Activated T-helper 1 cell treated with Interleukin-2 at 50 U/mL for 16 hours (primary cell): ENCODE results near the gene ATP11A.

Source experiments
- DNase-seq: peaks from one replicate; pipeline ENCODE4 v3.0.0-alpha.2; 2020; ENCODE audit warnings: low read depth

ATP11A gene

DNA sequence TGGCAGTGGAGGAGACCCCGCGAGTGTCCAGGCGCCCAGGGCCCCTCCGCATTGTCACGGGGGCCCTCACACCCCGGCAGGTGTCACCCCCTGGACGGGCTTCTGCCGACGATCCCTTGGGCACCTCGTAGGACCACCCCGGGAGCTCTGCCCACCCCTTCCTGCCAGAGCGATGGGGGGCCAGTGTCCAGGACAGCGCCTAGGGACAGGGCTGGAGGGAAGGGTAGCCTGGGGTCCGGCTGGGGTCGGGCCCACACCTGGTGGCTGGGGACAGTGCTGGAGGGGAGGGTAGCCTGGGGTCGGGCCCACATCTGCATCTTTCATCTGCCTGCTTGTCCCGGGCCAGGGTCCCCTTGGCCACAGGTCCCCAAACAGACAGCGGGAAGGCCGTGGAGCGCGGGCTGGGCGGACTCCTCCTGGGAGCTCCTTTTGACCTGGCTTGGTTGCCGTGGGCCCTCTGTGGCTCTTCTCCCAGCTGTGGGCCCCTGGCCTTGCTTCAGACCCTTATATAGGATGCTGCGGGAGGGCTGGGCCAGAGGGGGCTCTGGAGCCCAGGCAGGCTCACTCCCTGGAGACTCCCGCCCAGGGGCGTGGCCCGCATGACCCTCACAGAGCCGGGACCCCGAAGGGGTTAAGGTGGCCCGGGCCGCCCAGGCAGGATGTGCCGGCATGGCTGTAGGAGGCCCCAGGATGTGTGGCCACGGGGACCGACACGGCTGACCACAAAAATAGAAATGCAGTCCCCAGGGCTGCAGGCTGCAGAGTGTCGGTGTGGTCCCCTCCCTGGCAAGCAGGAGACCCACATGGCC is 205.0 kb downstream of the ATP11A start:
- DNase-seq: no peak

- DNase-seq: no peak
These were observed 206.0 kb downstream of the ATP11A start for GRCh38 chr13:112895521-112896465.

DNA sequence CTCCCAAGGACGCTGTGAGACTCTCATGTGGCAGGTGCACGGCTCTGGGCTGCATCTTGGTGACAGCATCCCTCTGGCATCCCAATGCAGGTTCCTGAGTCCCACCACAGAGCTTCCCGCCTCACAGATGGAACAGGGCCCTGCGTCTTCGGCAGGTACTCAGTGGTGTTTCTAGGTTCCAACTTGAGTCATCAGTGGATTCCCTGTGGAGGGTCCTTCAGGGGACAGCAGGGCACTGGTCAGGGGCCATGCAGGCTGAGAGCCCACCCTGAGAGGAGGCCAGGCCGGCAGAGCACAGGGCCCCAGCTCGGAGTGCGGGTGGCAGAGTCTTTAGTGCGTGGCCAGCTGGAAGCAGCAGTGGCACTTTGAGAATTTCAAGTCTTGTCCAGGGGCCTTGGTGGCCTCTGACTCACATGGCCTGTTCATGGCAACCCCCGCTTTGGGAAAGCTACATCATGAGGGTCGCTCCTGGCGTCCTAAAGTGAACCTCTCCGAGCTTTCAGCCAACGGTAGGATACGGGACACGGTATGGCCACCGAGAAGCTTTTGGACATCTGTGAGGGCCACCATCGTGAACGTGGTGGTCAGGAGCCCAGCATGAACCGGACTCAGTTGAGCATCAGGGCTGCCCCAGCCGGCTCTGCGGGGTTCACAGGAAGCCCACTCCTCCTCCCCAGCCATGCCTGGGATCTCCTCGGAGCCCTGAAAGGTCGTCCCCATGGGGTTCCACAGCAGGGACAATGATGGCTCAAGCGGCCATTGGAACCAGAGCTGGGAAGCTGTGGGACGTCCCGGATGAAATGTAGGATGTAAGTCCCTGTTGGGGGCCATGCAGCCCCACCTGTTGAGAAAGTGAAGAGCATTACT is 207.1 kb downstream of the ATP11A start:
- no peak for DNase-seq

- no peak for DNase-seq
These were observed 207.7 kb downstream of the ATP11A start for GRCh38 chr13:112897603-112897955.

DNA sequence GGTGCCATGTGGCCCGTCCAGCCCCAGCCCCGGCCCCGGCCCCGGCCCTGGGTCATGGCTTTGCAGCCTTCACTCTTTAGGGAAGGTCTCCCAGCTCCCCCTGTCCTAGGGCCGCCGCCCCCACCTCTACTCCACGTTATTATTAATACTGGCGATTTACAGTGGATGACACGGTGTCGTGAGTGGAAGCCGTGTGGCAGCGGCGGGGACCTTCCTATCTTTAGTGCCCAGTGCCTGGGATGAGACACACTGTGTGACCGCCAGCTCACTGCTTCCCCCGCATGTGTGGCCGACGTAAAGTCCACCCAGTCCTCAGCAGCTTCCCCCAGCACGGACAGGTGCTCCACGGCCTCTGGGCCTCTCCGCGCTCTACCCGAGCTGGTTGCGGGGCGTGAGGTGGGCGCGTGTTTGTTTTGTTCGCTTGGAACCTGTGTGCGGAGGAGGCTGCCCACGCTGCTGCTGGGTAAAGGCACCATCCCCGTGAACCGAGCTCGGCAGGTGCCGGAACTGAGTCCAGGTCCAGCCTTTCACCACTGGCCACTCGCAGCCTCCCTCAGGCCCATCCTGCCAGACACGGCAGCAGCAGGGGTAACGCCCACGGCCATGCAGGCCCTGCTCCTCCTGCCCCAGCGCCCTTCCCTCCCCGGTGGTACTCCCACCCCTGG is 208.2 kb downstream of the ATP11A start:
- no peak for DNase-seq

DNA sequence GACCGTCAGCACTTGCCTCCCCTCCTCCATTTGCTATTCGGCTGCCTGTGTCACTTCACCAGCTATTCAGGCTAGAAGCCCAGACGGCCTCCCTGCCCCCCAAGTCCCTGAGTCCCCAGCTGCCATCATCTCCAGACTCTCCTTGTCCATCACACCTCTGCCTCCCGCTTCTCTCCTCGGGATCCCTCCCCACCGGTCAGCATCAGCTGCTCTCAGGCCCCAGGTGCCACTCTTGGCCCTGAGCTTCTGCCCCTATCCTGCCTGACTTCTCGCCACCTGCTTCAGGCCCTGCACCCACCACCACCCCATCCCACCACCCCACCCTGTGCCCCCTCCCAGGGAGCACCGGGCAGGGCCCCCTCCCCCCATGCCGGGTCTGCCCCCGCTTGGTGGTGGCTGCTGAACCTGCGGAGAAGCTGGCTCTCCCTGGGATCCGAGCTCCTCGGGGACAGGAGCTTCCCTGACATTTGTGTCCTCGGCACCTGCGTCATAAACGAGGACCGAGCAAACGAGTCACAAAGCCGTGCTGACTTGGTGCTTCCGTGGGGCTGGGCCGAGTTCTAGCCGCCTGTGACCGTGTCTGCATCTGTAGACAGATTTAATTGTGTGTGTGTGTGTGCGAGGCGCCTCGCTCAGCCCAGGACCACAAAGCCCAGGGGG is 208.9 kb downstream of the ATP11A start:
- DNase-seq: no peak

GRCh38 chr13:112899281-112900225 is 209.7 kb downstream of the ATP11A start:
- DNase-seq: no peak

- no peak for DNase-seq
These were observed 210.4 kb downstream of the ATP11A start for GRCh38 chr13:112900226-112900600.

GRCh38 chr13:112900691-112901091 is 210.9 kb downstream of the ATP11A start:
- DNase-seq: no peak

GRCh38 chr13:112902101-112902651 is 212.3 kb downstream of the ATP11A start:
- DNase-seq: no peak

GRCh38 chr13:112902669-112903068 is 212.8 kb downstream of the ATP11A start:
- no peak for DNase-seq

GRCh38 chr13:112903071-112903577 is 213.3 kb downstream of the ATP11A start:
- no peak for DNase-seq

DNA sequence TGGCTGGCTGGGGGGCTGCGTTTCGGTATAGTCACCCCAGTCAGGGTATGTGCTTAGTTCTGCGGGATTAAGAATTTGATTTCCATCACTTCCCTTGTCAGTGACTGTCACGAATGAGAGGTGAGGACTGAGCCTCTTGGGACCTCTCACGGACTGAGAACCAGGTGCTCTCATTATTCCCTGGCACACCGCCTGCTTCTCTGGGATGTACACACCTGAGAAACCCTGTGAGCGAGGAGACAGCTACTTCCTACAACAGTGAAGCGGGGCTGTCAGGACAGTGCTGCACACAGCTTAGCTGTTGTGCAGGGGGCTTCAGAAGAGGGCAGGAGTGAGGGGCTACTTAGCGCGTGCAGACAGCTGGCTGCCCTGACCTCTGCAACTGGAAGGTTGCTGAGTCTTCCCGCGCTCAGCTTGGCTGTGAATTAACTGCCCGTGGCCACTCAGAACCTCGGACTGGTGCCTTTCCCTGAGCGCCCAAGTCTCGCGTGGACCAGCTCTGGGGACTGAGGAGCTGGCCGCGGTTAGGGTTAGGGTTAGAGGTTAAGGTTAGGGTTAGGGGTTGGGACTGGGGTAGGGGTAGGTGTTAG is 213.9 kb downstream of the ATP11A start:
- no peak for DNase-seq

GRCh38 chr13:112904436-112904960 is 214.7 kb downstream of the ATP11A start:
- DNase-seq: no peak

GRCh38 chr13:112905086-112905485 is 215.2 kb downstream of the ATP11A start:
- no peak for DNase-seq

DNA sequence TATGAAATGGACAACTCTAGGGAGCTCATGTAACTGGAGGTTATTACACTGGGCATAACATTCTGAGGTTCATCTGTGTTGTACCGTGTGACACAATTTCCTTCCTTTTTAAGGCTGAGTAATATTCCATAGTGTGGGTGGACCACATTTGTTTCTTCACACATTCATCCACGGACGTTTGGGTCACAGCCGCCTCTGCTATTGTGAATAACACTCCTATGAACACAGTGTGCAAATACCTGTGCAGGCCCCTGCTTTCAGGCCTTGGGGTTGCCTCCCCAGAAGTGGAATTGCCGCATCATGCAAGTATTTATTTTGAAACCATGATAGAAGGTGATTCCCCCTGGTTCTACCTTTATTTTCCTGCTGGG is 215.8 kb downstream of the ATP11A start:
- DNase-seq: no peak

- no peak for DNase-seq
These were observed 216.3 kb downstream of the ATP11A start for GRCh38 chr13:112905990-112906641.

GRCh38 chr13:112907286-112907685 is 217.4 kb downstream of the ATP11A start:
- no peak for DNase-seq
